ENCODE data around the gene SMIM26.

Gene SMIM26

GRCh38 chr20:18529041-18529440 lies 38.2 kb upstream of the SMIM26 start:
- no peak for TF ChIP-seq CTCF (IDR thresholded peaks at IDR 0.05; ENCODE audit: control extremely low read depth, extremely low read depth, low read depth, missing control alignments)
- CTCF ChIA-PET: interaction anchor here (0.9 to 1.7 kb wide), 4 partner anchors 14 to 33 kb away, joined by 3 to 6 read pairs (median 4); partner anchors contain the start of gene RBBP9
- POLR2A ChIA-PET: no interaction called here
- no peak for DNase-seq (ENCODE audit: extremely low spot score)

- no peak for TF ChIP-seq CTCF (IDR thresholded peaks at IDR 0.05; ENCODE audit: control extremely low read depth, extremely low read depth, low read depth, missing control alignments)
- CTCF ChIA-PET: interaction anchor here (1.8 kb wide), 1 partner anchor 14 kb away, joined by 7 read pairs; no protein-coding TSS in a partner anchor
- no peak for DNase-seq (ENCODE audit: extremely low spot score)
- POLR2A ChIA-PET: no interaction called here
Measured at GRCh38 chr20:18532626-18533025, 34.6 kb upstream of the SMIM26 start.

- DNase-seq (ENCODE audit: extremely low spot score): no peak
- no peak for TF ChIP-seq CTCF (IDR thresholded peaks at IDR 0.05; ENCODE audit: control extremely low read depth, extremely low read depth, low read depth, missing control alignments)
- ChIA-PET POLR2A (no interaction called here), CTCF (interaction anchor here (1.3 to 1.8 kb wide), 2 partner anchors 10 to 13 kb away, joined by 3 to 7 read pairs; no protein-coding TSS in a partner anchor)
Measured at GRCh38 chr20:18533491-18533890, 33.7 kb upstream of the SMIM26 start.

GRCh38 chr20:18533978-18534644 lies 33.1 kb upstream of the SMIM26 start:
- ChIA-PET CTCF (interaction anchor here (1.1 to 1.3 kb wide), 2 partner anchors 10 to 11 kb away, joined by 3 read pairs; no protein-coding TSS in a partner anchor), POLR2A (no interaction called here)
- no peak for TF ChIP-seq CTCF (IDR thresholded peaks at IDR 0.05; ENCODE audit: control extremely low read depth, extremely low read depth, low read depth, missing control alignments)
- no peak for DNase-seq (ENCODE audit: extremely low spot score)

- POLR2A ChIA-PET: no interaction called here
- CTCF ChIA-PET: interaction anchor here (1.4 to 1.7 kb wide), 2 partner anchors 9 to 13 kb away, joined by 3 read pairs; no protein-coding TSS in a partner anchor
- no peak for DNase-seq (ENCODE audit: extremely low spot score)
- no peak for TF ChIP-seq CTCF (IDR thresholded peaks at IDR 0.05; ENCODE audit: control extremely low read depth, extremely low read depth, low read depth, missing control alignments)
Measured at GRCh38 chr20:18537651-18538050, 29.6 kb upstream of the SMIM26 start.

- TF ChIP-seq CTCF (IDR thresholded peaks at IDR 0.05; ENCODE audit: control extremely low read depth, extremely low read depth, low read depth, missing control alignments): no peak
- DNase-seq (ENCODE audit: extremely low spot score): no peak
- CTCF ChIA-PET: interaction anchor here (1.0 to 1.3 kb wide), 2 partner anchors 10 to 45 kb away, joined by 3 read pairs; partner anchors contain the start of gene RBBP9
- POLR2A ChIA-PET: no interaction called here
Measured at GRCh38 chr20:18541741-18542140, 25.5 kb upstream of the SMIM26 start.
